Fibroblast of lung (primary cell): ENCODE results near the gene TMEM143.

Experiments used
- EZH2 ChIP-seq: IDR thresholded peaks from 2 replicates; pipeline ENCODE4 v1.5.1; 2012; ENCODE audit warnings: low read length, control low read depth, mild to moderate bottlenecking; ENCODE audit errors: missing control alignments
- TF ChIP-seq, protein P1 (sequence below), 2 donors: IDR thresholded peaks in 1 of 2; conservative IDR thresholded peaks in 1 of 2; 1 replicate in 1 of 2; 2 replicates in 1 of 2; pipeline ENCODE4 v1.5.1; 2011 to 2012; ENCODE audit warnings: low read length in 2 of 2, control low read depth in 1 of 2, inconsistent platforms in 1 of 2, low read depth in 1 of 2, mild to moderate bottlenecking in 1 of 2

DNA sequence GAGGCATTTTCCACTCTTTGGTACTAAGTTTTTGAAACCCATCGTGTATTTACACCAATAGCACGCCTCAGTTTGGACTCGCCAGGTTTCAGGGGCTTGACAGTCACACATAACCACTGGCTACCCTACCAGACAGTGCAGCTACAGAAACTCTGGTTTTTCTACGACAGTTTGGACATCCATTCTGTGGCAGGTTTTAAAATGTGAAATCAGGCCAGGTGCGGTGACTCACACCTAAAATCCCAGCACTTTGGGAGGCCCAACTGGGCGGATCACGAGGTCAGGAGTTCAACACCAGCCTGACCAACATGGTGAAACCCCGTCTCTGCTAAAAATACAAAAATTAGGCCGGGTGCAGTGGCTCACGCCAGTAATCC is 14.4 kb upstream of the TMEM143 start:
- TF ChIP-seq, protein P1, sequence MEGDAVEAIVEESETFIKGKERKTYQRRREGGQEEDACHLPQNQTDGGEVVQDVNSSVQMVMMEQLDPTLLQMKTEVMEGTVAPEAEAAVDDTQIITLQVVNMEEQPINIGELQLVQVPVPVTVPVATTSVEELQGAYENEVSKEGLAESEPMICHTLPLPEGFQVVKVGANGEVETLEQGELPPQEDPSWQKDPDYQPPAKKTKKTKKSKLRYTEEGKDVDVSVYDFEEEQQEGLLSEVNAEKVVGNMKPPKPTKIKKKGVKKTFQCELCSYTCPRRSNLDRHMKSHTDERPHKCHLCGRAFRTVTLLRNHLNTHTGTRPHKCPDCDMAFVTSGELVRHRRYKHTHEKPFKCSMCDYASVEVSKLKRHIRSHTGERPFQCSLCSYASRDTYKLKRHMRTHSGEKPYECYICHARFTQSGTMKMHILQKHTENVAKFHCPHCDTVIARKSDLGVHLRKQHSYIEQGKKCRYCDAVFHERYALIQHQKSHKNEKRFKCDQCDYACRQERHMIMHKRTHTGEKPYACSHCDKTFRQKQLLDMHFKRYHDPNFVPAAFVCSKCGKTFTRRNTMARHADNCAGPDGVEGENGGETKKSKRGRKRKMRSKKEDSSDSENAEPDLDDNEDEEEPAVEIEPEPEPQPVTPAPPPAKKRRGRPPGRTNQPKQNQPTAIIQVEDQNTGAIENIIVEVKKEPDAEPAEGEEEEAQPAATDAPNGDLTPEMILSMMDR (conservative IDR thresholded peaks at IDR 0.05 in 1 of 2, IDR thresholded peaks at IDR 0.05 in 1 of 2; ENCODE audit: low read depth in 1 of 2, low read length in 2 of 2) = no peak
- no peak for TF ChIP-seq EZH2
